DND-41 (cell line): ENCODE results near the gene CALML4.

Experiments
- CTCF ChIP-seq: IDR thresholded peaks from 2 replicates; pipeline ENCODE4 v1.5.1; 2012; ENCODE audit warnings: borderline replicate concordance, low read length, moderate library complexity, mild to moderate bottlenecking; ENCODE audit not compliant: poor library complexity, severe bottlenecking; ENCODE audit errors: extremely low read depth
- EZH2 ChIP-seq: IDR thresholded peaks from 3 replicates; pipeline ENCODE4 v1.6.1; 2012; ENCODE audit warnings: borderline replicate concordance, low read depth, mild to moderate bottlenecking, moderate library complexity, low read length, inconsistent platforms; ENCODE audit not compliant: severe bottlenecking

- TF ChIP-seq CTCF (no peak), EZH2 (no peak)
Observed at GRCh38 chr15:68234060-68234459, 28.9 kb upstream of the CALML4 start.
